H7 (cell line): ENCODE measurements around the gene MYO1C. TPM values are rescaled to one million over a fixed set of nuclear protein-coding genes. Genes with fewer than 3 reads are reported as not detected.

Experiments
- DNase-seq: peaks from one replicate; pipeline ENCODE4 v3.0.0; 2012
- H3K27me3 ChIP-seq: 2 replicates; pipeline ENCODE4 v1.6.0; 2011; ENCODE audit warnings: mild to moderate bottlenecking, low read length; ENCODE audit not compliant: control insufficient read depth, insufficient read depth
- H3K36me3 ChIP-seq: replicated peaks from 2 replicates; pipeline ENCODE4 v1.5.1; 2011; ENCODE audit warnings: low read length; ENCODE audit not compliant: control insufficient read depth, insufficient read depth
- H3K4me3 ChIP-seq: 2 replicates; pipeline ENCODE4 v1.5.1; 2011; ENCODE audit warnings: low read depth, mild to moderate bottlenecking, control low read depth, low read length, moderate library complexity; ENCODE audit not compliant: insufficient read depth
- total RNA-seq: library from RNA; depleted of rRNA; stranded (reverse); fragments of >200 nt; shearing (Covaris generic); gene quantifications from 2 replicates; pipeline ENCODE4 v1.2.3, GENCODE V29; 2014

The MYO1C gene
- total RNA-seq, 1 experiment from 2014 or later, result 62.6 TPM

GRCh38 chr17:1484060-1484535 is 8.4 kb downstream of the MYO1C start:
- Histone ChIP-seq H3K4me3 (no peak overlapping the region), H3K36me3 (peaks cover 7% of the 10 kb centered on the region), H3K27me3 (no peaks in the 10 kb centered on the region)
- DNase-seq, result peak; percentile 68

GRCh38 chr17:1482680-1483079 is 9.8 kb downstream of the MYO1C start:
- DNase-seq, result peak; percentile 70
- Histone ChIP-seq H3K4me3 (no peak overlapping the region), H3K36me3 (peaks cover 15% of the 10 kb centered on the region)

GRCh38 chr17:1481736-1482135 is 10.8 kb downstream of the MYO1C start:
- Histone ChIP-seq H3K27me3 (no peaks in the 10 kb centered on the region), H3K36me3 (peaks cover 18% of the 10 kb centered on the region), H3K4me3 (no peak overlapping the region)
- DNase-seq, result no peak

More at GRCh38 chr17:1482680-1483079, 9.8 kb downstream of the MYO1C start:
- no peaks in the 10 kb centered on the region for H3K27me3 ChIP-seq

GRCh38 chr17:1480747-1481465 is 11.6 kb downstream of the MYO1C start:
- no peak for DNase-seq
- Histone ChIP-seq H3K4me3 (no peak overlapping the region), H3K27me3 (no peaks in the 10 kb centered on the region), H3K36me3 (peaks cover 20% of the 10 kb centered on the region)

GRCh38 chr17:1478418-1478817 is 14.1 kb downstream of the MYO1C start:
- Histone ChIP-seq H3K4me3 (no peak overlapping the region), H3K36me3 (peaks cover 20% of the 10 kb centered on the region), H3K27me3 (no peaks in the 10 kb centered on the region)
- DNase-seq, result no peak

GRCh38 chr17:1475321-1475854 is 17.1 kb downstream of the MYO1C start:
- H3K27me3 ChIP-seq, result no peaks in the 10 kb centered on the region
- no peak overlapping the region for H3K4me3 ChIP-seq
- H3K36me3 ChIP-seq, result peaks cover 17% of the 10 kb centered on the region
- no peak for DNase-seq

- peaks cover 16% of the 10 kb centered on the region for H3K36me3 ChIP-seq
- H3K4me3 ChIP-seq, result no peak overlapping the region
- H3K27me3 ChIP-seq, result no peaks in the 10 kb centered on the region
- peak; percentile 80 for DNase-seq
Observed at GRCh38 chr17:1474402-1475189, 17.9 kb downstream of the MYO1C start.

GRCh38 chr17:1473841-1474240 is 18.6 kb downstream of the MYO1C start:
- Histone ChIP-seq H3K36me3 (peaks cover 18% of the 10 kb centered on the region), H3K27me3 (no peaks in the 10 kb centered on the region), H3K4me3 (no peak overlapping the region)
- no peak for DNase-seq

GRCh38 chr17:1473170-1473569 is 19.3 kb downstream of the MYO1C start:
- DNase-seq, result peak; percentile 85
- peaks cover 19% of the 10 kb centered on the region for H3K36me3 ChIP-seq
- H3K4me3 ChIP-seq, result no peak overlapping the region
- H3K27me3 ChIP-seq, result no peaks in the 10 kb centered on the region

- Histone ChIP-seq H3K36me3 (peaks cover 15% of the 10 kb centered on the region), H3K4me3 (no peak overlapping the region), H3K27me3 (no peaks in the 10 kb centered on the region)
- DNase-seq, result peak; percentile 98
Observed at GRCh38 chr17:1471911-1472821, 20.3 kb downstream of the MYO1C start.

- peaks cover 16% of the 10 kb centered on the region for H3K36me3 ChIP-seq
- H3K4me3 ChIP-seq, result no peak overlapping the region
- DNase-seq, result no peak
- H3K27me3 ChIP-seq, result no peaks in the 10 kb centered on the region
Observed at GRCh38 chr17:1471490-1471889, 21.0 kb downstream of the MYO1C start.

- peaks cover 15% of the 10 kb centered on the region for H3K36me3 ChIP-seq
- no peaks in the 10 kb centered on the region for H3K27me3 ChIP-seq
- H3K4me3 ChIP-seq, result no peak overlapping the region
- no peak for DNase-seq
Observed at GRCh38 chr17:1470755-1471462, 21.6 kb downstream of the MYO1C start.

GRCh38 chr17:1470071-1470754 is 22.3 kb downstream of the MYO1C start:
- DNase-seq, result no peak
- no peak overlapping the region for H3K4me3 ChIP-seq
- H3K36me3 ChIP-seq, result peaks cover 15% of the 10 kb centered on the region
- no peaks in the 10 kb centered on the region for H3K27me3 ChIP-seq
